CD14-positive monocyte (primary cell): ENCODE data around the gene FAM222B. TPM values are rescaled to one million over a fixed set of nuclear protein-coding genes. Genes with fewer than 3 reads are reported as not detected.

Source experiments
- DNase-seq, 3 donors: peaks; one replicate each; pipeline ENCODE4 v3.0.0-alpha.2; 2011 to 2022
- H2AFZ ChIP-seq: 2 replicates; pipeline ENCODE4 v1.6.0; 2012; ENCODE audit warnings: mild to moderate bottlenecking, low read depth, low read length, inconsistent platforms; ENCODE audit not compliant: insufficient read depth, poor library complexity, severe bottlenecking
- H3K27ac ChIP-seq, 2 donors: 1 replicate in 1 of 2; 2 replicates in 1 of 2; pipeline ENCODE4 v1.5.1; 2012 to 2013; ENCODE audit warnings: low read length in 2 of 2, control low read depth in 1 of 2, inconsistent platforms in 1 of 2, low read depth in 1 of 2, mild to moderate bottlenecking in 1 of 2
- H3K27me3 ChIP-seq, 2 donors: one replicate each; pipeline versions ENCODE4 v1.6.0 to v1.6.1; 2011 to 2013; ENCODE audit warnings: low read length in 2 of 2; ENCODE audit not compliant: control insufficient read depth in 2 of 2, insufficient read depth in 2 of 2
- H3K36me3 ChIP-seq, 2 donors: replicated peaks in 1 of 2; 1 replicate in 1 of 2; 2 replicates in 1 of 2; pipeline versions ENCODE4 v1.5.1 to v1.6.1; 2012 to 2013; ENCODE audit warnings: low read length in 2 of 2, control low read depth in 1 of 2, inconsistent platforms in 1 of 2, mild to moderate bottlenecking in 1 of 2; ENCODE audit not compliant: insufficient read depth in 2 of 2, control insufficient read depth in 1 of 2
- H3K4me1 ChIP-seq, 2 donors: 1 replicate in 1 of 2; 2 replicates in 1 of 2; pipeline versions ENCODE4 v1.5.1 to v1.6.1; 2012 to 2013; ENCODE audit warnings: low read length in 2 of 2, control low read depth in 1 of 2, inconsistent platforms in 1 of 2, mild to moderate bottlenecking in 1 of 2, moderate library complexity in 1 of 2; ENCODE audit not compliant: insufficient read depth in 2 of 2, control insufficient read depth in 1 of 2
- H3K4me2 ChIP-seq: replicated peaks from 2 replicates; pipeline ENCODE3; 2012; ENCODE audit warnings: low read length, moderate library complexity, mild to moderate bottlenecking; ENCODE audit not compliant: poor library complexity, severe bottlenecking; ENCODE audit errors: extremely low read depth
- H3K4me3 ChIP-seq, 3 experiments: fragments of 200-600 bp in 1 of 3; sonication (generic) in 1 of 3; replicated peaks in 1 of 3; 1 replicate in 2 of 3; 2 replicates in 1 of 3; pipeline ENCODE4 v1.5.1; 2011 to 2013; ENCODE audit warnings: low read length in 3 of 3, mild to moderate bottlenecking in 3 of 3, control low read depth in 2 of 3, low read depth in 2 of 3, inconsistent platforms in 1 of 3, moderate library complexity in 1 of 3
- H3K79me2 ChIP-seq: 2 replicates; pipeline ENCODE4 v1.6.0; 2012; ENCODE audit warnings: mild to moderate bottlenecking, control low read depth, inconsistent platforms, low read length, moderate library complexity; ENCODE audit not compliant: insufficient read depth
- H3K9ac ChIP-seq: 2 replicates; pipeline ENCODE4 v1.6.0; 2017; ENCODE audit warnings: low read length, mild to moderate bottlenecking; ENCODE audit not compliant: insufficient read depth, poor library complexity, severe bottlenecking
- H3K9me3 ChIP-seq, 2 donors: replicated peaks in 1 of 2; 1 replicate in 1 of 2; 2 replicates in 1 of 2; pipeline versions ENCODE4 v1.5.1 to v1.6.1; 2012 to 2013; ENCODE audit warnings: low read length in 2 of 2, control low read depth in 1 of 2; ENCODE audit not compliant: control insufficient read depth in 1 of 2, insufficient read depth in 1 of 2
- H4K20me1 ChIP-seq: 2 replicates; pipeline ENCODE4 v1.6.0; 2012; ENCODE audit warnings: mild to moderate bottlenecking, low read length, control low read depth, moderate library complexity; ENCODE audit not compliant: insufficient read depth
- H3K27ac Mint-ChIP-seq, 7 donors: one replicate each; pipeline ENCODE4 v1.8.0; 2020; ENCODE audit warnings: mild to moderate bottlenecking in 7 of 7, mixed read lengths in 7 of 7, moderate library complexity in 6 of 7, inconsistent platforms in 2 of 7
- H3K27me3 Mint-ChIP-seq, 3 donors: one replicate each; pipeline ENCODE4 v1.8.0; 2021 to 2022; ENCODE audit warnings: low read depth in 3 of 3, mild to moderate bottlenecking in 3 of 3, mixed read lengths in 3 of 3, moderate library complexity in 3 of 3, inconsistent platforms in 1 of 3
- H3K36me3 Mint-ChIP-seq, 2 donors: one replicate each; pipeline ENCODE4 v1.8.0; 2020; ENCODE audit warnings: mixed read lengths in 2 of 2, inconsistent platforms in 1 of 2, mild to moderate bottlenecking in 1 of 2
- H3K4me1 Mint-ChIP-seq: one replicate; pipeline ENCODE4 v1.8.0; 2020; ENCODE audit warnings: mild to moderate bottlenecking, mixed read lengths
- H3K4me3 Mint-ChIP-seq, 2 donors: one replicate each; pipeline ENCODE4 v1.8.0; 2020; ENCODE audit warnings: mild to moderate bottlenecking in 2 of 2, mixed read lengths in 2 of 2, moderate library complexity in 1 of 2
- H3K9me3 Mint-ChIP-seq, 7 donors: one replicate each; pipeline ENCODE4 v1.8.0; 2020 to 2022; ENCODE audit warnings: mixed read lengths in 7 of 7, mild to moderate bottlenecking in 6 of 7, moderate library complexity in 6 of 7, inconsistent platforms in 2 of 7
- CTCF ChIP-seq: fragments of 200-600 bp; IDR thresholded peaks from one replicate; pipeline ENCODE4 v1.8.0; 2022; ENCODE audit warnings: antibody characterized with exemption, mild to moderate bottlenecking
- WGBS: methylation state at CpG from one replicate; pipeline ENCODE4 v1.1.5; 2013; ENCODE audit warnings: missing lambda C conversion rate; ENCODE audit not compliant: insufficient coverage; 5-methylcytosine and 5-hydroxymethylcytosine counted together
- intact Hi-C, 2 donors: fragments of 100-400 bp; cut with micrococcal nuclease; formaldehyde crosslinking; loops; one replicate each; pipeline versions ENCODE4 v1.15.0 to v1.15.1; 2023
- polyA plus RNA-seq, 3 donors: library from polyadenylated mRNA; depleted of rRNA in 1 of 3; unstranded in 2 of 3; stranded (reverse) in 1 of 3; fragments of 300-500 nt in 2 of 3; fragments of >200 nt in 1 of 3; fragmentation: Illumina TruSeq in 2 of 3; gene quantifications; 1 replicate in 2 of 3; 2 replicates in 1 of 3; pipeline ENCODE4 v1.2.3, GENCODE V29; 2012 to 2021

FAM222B gene
- polyA plus RNA-seq, 3 donors, result 1.5 to 8.6 (median 1.9) TPM

- H3K27ac Mint-ChIP-seq, result peak overlapping the region in 1 of 7 donors; percentile 26
- intact Hi-C loops, result no loop called here
- no peak for DNase-seq
- no peaks in the 10 kb centered on the region for H3K79me2 ChIP-seq
- TF ChIP-seq CTCF, result no peak
- H3K4me1 Mint-ChIP-seq, result peaks cover 8% of the 10 kb centered on the region
- no peak overlapping the region for H3K4me3 Mint-ChIP-seq
- H3K4me1 ChIP-seq, result peaks cover 3 to 9% of the 10 kb centered on the region in 2 donors
- H4K20me1 ChIP-seq, result no peaks in the 10 kb centered on the region
- peaks cover 0 to 2% (median 2%) of the 10 kb centered on the region in 3 donors for H3K27me3 Mint-ChIP-seq
- H3K9me3 ChIP-seq, result no peaks in the 10 kb centered on the region
- 86% methylated on average over 6 of the region's 11 CpGs for WGBS
- H3K9ac ChIP-seq, result no peak overlapping the region
- H3K27me3 ChIP-seq, result no peaks in the 10 kb centered on the region
- peaks cover 6 to 14% of the 10 kb centered on the region in 2 donors for H3K36me3 Mint-ChIP-seq
- H3K4me2 ChIP-seq, result no peak overlapping the region
- no peak overlapping the region for H3K4me3 ChIP-seq
- H3K27ac ChIP-seq, result no peak overlapping the region
- peaks cover 8 to 11% of the 10 kb centered on the region in 2 donors for H3K36me3 ChIP-seq
- no peaks in the 10 kb centered on the region for H3K9me3 Mint-ChIP-seq
- H2AFZ ChIP-seq, result peak overlapping the region; percentile 62
Measured at GRCh38 chr17:28864991-28865849, 22.6 kb upstream of the FAM222B start.

GRCh38 chr17:28863953-28864352, 21.4 kb upstream of the FAM222B start:
- Histone ChIP-seq H3K9ac (no peak overlapping the region), H3K4me1 (peaks cover 3 to 9% of the 10 kb centered on the region in 2 donors), H3K27me3 (no peaks in the 10 kb centered on the region), H3K4me3 (no peak overlapping the region), H2AFZ (no peak overlapping the region), H3K79me2 (no peaks in the 10 kb centered on the region), H3K9me3 (no peaks in the 10 kb centered on the region), H3K4me2 (no peak overlapping the region), H3K36me3 (peaks cover 16 to 22% of the 10 kb centered on the region in 2 donors), H4K20me1 (no peaks in the 10 kb centered on the region), H3K27ac (no peak overlapping the region)
- DNase-seq, result no peak
- Mint-ChIP-seq H3K27ac (no peak overlapping the region), H3K9me3 (no peaks in the 10 kb centered on the region), H3K4me3 (no peak overlapping the region), H3K36me3 (peaks cover 14 to 27% of the 10 kb centered on the region in 2 donors), H3K4me1 (peaks cover 8% of the 10 kb centered on the region), H3K27me3 (peaks cover 0 to 2% (median 0%) of the 10 kb centered on the region in 3 donors)
- no peak for TF ChIP-seq CTCF
- WGBS, result no CpG with 5 or more reads among the region's 1 CpG
- intact Hi-C loops, result no loop called here
